Measurements from ENCODE around the gene ACAT2. TPM values are rescaled to one million over a fixed set of nuclear protein-coding genes. Genes with fewer than 3 reads are reported as not detected.

ACAT2 gene
- total RNA-seq, 1 experiment from 2014 or later: 156 TPM

- no peak overlapping the region for H4K91ac ChIP-seq (ENCODE audit: insufficient read length, low read depth, low read length)
- H3K23ac ChIP-seq (ENCODE audit: insufficient read length, low read depth, low read length): no peak overlapping the region
- DNase-seq: no peak
- no peak overlapping the region for H2BK5ac ChIP-seq (ENCODE audit: insufficient read length, low read length)
- no peaks in the 10 kb centered on the region for H3K9me3 ChIP-seq (ENCODE audit: control insufficient read depth, low read depth, low read length)
- H2AK5ac ChIP-seq (ENCODE audit: insufficient read length, low read length): no peak overlapping the region
- no peak overlapping the region for H3K4me3 Mint-ChIP-seq
- H3T11ph ChIP-seq (ENCODE audit: low read length): no peak overlapping the region
- no peaks in the 10 kb centered on the region for H3K9me3 Mint-ChIP-seq
- H3K36me3 Mint-ChIP-seq (ENCODE audit: insufficient read depth in 1 of 3, low read depth in 3 of 3): peaks cover 0 to 1% (median 0%) of the 10 kb centered on the region in 3 experiments; a peak in 1 of 7 replicates
- no peak overlapping the region for H3K27ac ChIP-seq (ENCODE audit: insufficient read length, low read depth, low read length)
- H3K27ac Mint-ChIP-seq: no peak overlapping the region; a peak in 1 of 7 replicates
- H2BK12ac ChIP-seq (ENCODE audit: insufficient read length, low read depth, low read length): no peak overlapping the region
- no peak overlapping the region for H3K56ac ChIP-seq (ENCODE audit: insufficient read length, low read depth, low read length)
- no peaks in the 10 kb centered on the region; the same call in none of the 2 replicates for H3K27me3 Mint-ChIP-seq (ENCODE audit: low read depth)
- H3K4ac ChIP-seq (ENCODE audit: low read depth, low read length): no peak overlapping the region
- H3K4me1 ChIP-seq (ENCODE audit: insufficient read depth, low read length): peaks cover 8% of the 10 kb centered on the region; the same call in 1 of the 2 replicates
- no peak overlapping the region for H4K8ac ChIP-seq (replicated peaks; ENCODE audit: insufficient read length, low read depth, low read length)
- no peak overlapping the region for H4K5ac ChIP-seq (ENCODE audit: insufficient read length, low read depth, low read length)
- no peaks in the 10 kb centered on the region for H3K23me2 ChIP-seq (ENCODE audit: insufficient read length, low read depth, low read length, poor library complexity, severe bottlenecking)
- no peaks in the 10 kb centered on the region for H3K27me3 ChIP-seq (ENCODE audit: insufficient read depth, low read length)
- H3K14ac ChIP-seq (ENCODE audit: insufficient read depth, low read length): no peak overlapping the region
- WGBS (ENCODE audit: extremely low coverage, insufficient read length, low lambda C conversion rate): no CpG with 5 or more reads among the region's 13 CpGs
- H2BK120ac ChIP-seq (ENCODE audit: low read depth, low read length, poor library complexity, severe bottlenecking): no peak overlapping the region
- H2AFZ ChIP-seq (ENCODE audit: low read length): no peak overlapping the region
- H3K18ac ChIP-seq (ENCODE audit: insufficient read length, low read depth, low read length): no peak overlapping the region
- H3K4me2 ChIP-seq (ENCODE audit: insufficient read depth, insufficient read length, low read length): no peak overlapping the region
- peaks cover 22 to 29% of the 10 kb centered on the region in 2 experiments for H3K4me1 Mint-ChIP-seq
- no peaks in the 10 kb centered on the region for H4K20me1 ChIP-seq (ENCODE audit: control insufficient read depth, insufficient read depth, insufficient read length)
- H3K79me2 ChIP-seq (ENCODE audit: insufficient read depth, low read length): no peaks in the 10 kb centered on the region
- H2BK20ac ChIP-seq (ENCODE audit: low read depth, low read length, poor library complexity, severe bottlenecking): no peak overlapping the region
- TF ChIP-seq CTCF (conservative IDR thresholded peaks at IDR 0.05): no peak
- H3K9ac ChIP-seq (ENCODE audit: extremely low read depth, insufficient read length, low read length): no peak overlapping the region
- H2BK15ac ChIP-seq (ENCODE audit: low read depth, low read length): no peak overlapping the region; the same call in 1 of the 2 replicates
- no peaks in the 10 kb centered on the region for H3K79me1 ChIP-seq (ENCODE audit: insufficient read depth, low read depth, low read length, poor library complexity, severe bottlenecking)
These were observed 64.2 kb downstream of the ACAT2 start for GRCh38 chr6:159826004-159826403.

Data from H9 (cell line).